Pancreas (tissue), 10 donors: ENCODE measurements around the gene CELF1. TPM values are rescaled to one million over a fixed set of nuclear protein-coding genes. Genes with fewer than 3 reads are reported as not detected.
A peak's percentile ranks its signal among the peaks of the same experiment; 100 is the strongest.
"Not testable (repeated sequence)": the region's sequence is repeated elsewhere in the genome, so short reads cannot be mapped to it uniquely, and the experiment has no call there.

Experiments used
- ATAC-seq, 4 donors: fragments of 200-7000 bp; cut with Tn5 transposase; one replicate each; pipeline versions ENCODE4 v1.8.0 to v1.9.1; 2020; ENCODE audit warnings: mild to moderate bottlenecking in 4 of 4, moderate library complexity in 4 of 4
- DNase-seq, 6 donors: peaks; one replicate each; pipeline ENCODE4 v3.0.0-alpha.2; 2020
- FAIRE-seq: peaks from 2 replicates; lab custom pipeline; 2012; peaks lifted over from hg19 to GRCh38; lab: Jason Lieb, UNC
- H3K27ac ChIP-seq, 4 donors: fragments of 200-600 bp; sonication (generic); 1 replicate in 3 of 4; 2 replicates in 1 of 4; pipeline versions ENCODE4 v1.5.0 to v1.8.0; 2020
- H3K27me3 ChIP-seq, 4 donors: fragments of 200-600 bp; one replicate each; pipeline ENCODE4 v1.8.0; 2021
- H3K36me3 ChIP-seq, 3 donors: fragments of 200-600 bp; sonication (generic) in 1 of 3; one replicate each; pipeline versions ENCODE4 v1.5.0 to v1.8.0; 2020 to 2021
- H3K4me1 ChIP-seq, 3 donors: fragments of 200-600 bp; one replicate each; pipeline ENCODE4 v1.8.0; 2021
- H3K4me3 ChIP-seq, 4 donors: fragments of 200-600 bp; sonication (generic) in 2 of 4; one replicate each; pipeline versions ENCODE4 v1.5.0 to v1.8.0; 2020 to 2021
- H3K9me3 ChIP-seq, 4 donors: fragments of 200-600 bp; one replicate each; pipeline ENCODE4 v1.8.0; 2021
- CTCF ChIP-seq, 4 donors: fragments of 200-600 bp; sonication (generic) in 3 of 4; IDR thresholded peaks; one replicate each; pipeline versions ENCODE4 v1.5.0 to v1.8.0; 2021; ENCODE audit warnings: antibody characterized with exemption in 4 of 4
- WGBS, 2 donors: extraction: QIAGEN DNeasy Blood & Tissue Kit; methylation state at CpG; one replicate each; pipeline ENCODE4 v1.1.7; 2013; 5-methylcytosine and 5-hydroxymethylcytosine counted together
- intact Hi-C, 3 donors: fragments of 100-400 bp; cut with DNase I; formaldehyde crosslinking; loops; one replicate each; pipeline versions ENCODE4 v1.11.1 to v1.14.2; 2022
- polyA plus RNA-seq, 2 donors: library from polyadenylated mRNA; stranded (reverse); fragments of 200-250 nt; gene quantifications; one replicate each; pipeline ENCODE4 v1.2.3, GENCODE V29; 2013
- total RNA-seq, 6 donors: library from RNA; stranded (reverse); fragmentation: NEBNext Ultra II Directional in 4 of 6; extraction: Animal tissue kit (Norgen Biotek cat#: 25700) in 4 of 6; gene quantifications; one replicate each; pipeline versions ENCODE4 v1.2.1 to v1.2.4, GENCODE V29; 2021 to 2023
- donor health status: healthy with polysubstance abuse.
- donor health status: DM: no; HTN: no; CAD: no; lungs with moderate emphysema.
- donor health status: DM: no; HTN: no; CAD: no.
- donor health status: control.
- donor health status: control.
- donor health status: Bipolar disorder and iron deficiency.
- donor health status: DM: yes; HTN: yes; CAD: no.
- donor health status: DM: no; HTN: no; CAD: no.
- donor health status: DM: no; HTN: no; CAD: no.
- donor health status: DM: yes; HTN: yes; CAD: no.

Gene CELF1
- total and polyA plus RNA-seq, 8 donors = 20.0 to 56.3 (median 35.9) TPM

GRCh38 chr11:47550288-47551047, 2.5 kb downstream of the CELF1 start:
- H3K36me3 ChIP-seq = no peaks in the 10 kb centered on the region
- peaks cover 17 to 30% (median 23%) of the 10 kb centered on the region in 3 donors for H3K4me1 ChIP-seq
- H3K4me3 ChIP-seq = peak overlapping the region in 1 of 4 donors; percentile 99
- DNase-seq = no peak
- H3K9me3 ChIP-seq = no peaks in the 10 kb centered on the region
- 67 to 73% methylated on average over 10 of the region's 10 CpGs for WGBS, 2 donors
- FAIRE-seq = no peak
- no peak for TF ChIP-seq CTCF (IDR thresholded peaks at IDR 0.05)
- no peak for ATAC-seq
- intact Hi-C loops = no loop called here
- no peaks in the 10 kb centered on the region for H3K27me3 ChIP-seq
- peak overlapping the region in 2 of 4 donors; percentile 7 to 84 for H3K27ac ChIP-seq

GRCh38 chr11:47546274-47546673, 6.7 kb downstream of the CELF1 start:
- H3K4me3 ChIP-seq, FAIRE-seq: not testable (repeated sequence)
- 95 to 99% methylated on average over 7 of the region's 7 CpGs for WGBS, 2 donors

GRCh38 chr11:47545298-47545697, 7.6 kb downstream of the CELF1 start:
- Histone ChIP-seq H3K9me3 (no peaks in the 10 kb centered on the region), H3K27ac (no peak overlapping the region), H3K4me1 (peaks cover 9 to 20% (median 10%) of the 10 kb centered on the region in 3 donors), H3K36me3 (no peaks in the 10 kb centered on the region), H3K27me3 (no peaks in the 10 kb centered on the region), H3K4me3 (no peak overlapping the region)
- TF ChIP-seq CTCF (IDR thresholded peaks at IDR 0.05) = no peak
- no peak for ATAC-seq
- 95 to 99% methylated on average over 6 of the region's 6 CpGs for WGBS, 2 donors
- FAIRE-seq = no peak
- intact Hi-C loops = no loop called here
- no peak for DNase-seq

More at GRCh38 chr11:47546274-47546673, 6.7 kb downstream of the CELF1 start:
- intact Hi-C loops, H3K27me3 ChIP-seq, DNase-seq, H3K27ac ChIP-seq, ATAC-seq, H3K36me3 ChIP-seq, H3K9me3 ChIP-seq: not testable (repeated sequence)
- peaks cover 11 to 20% (median 18%) of the 10 kb centered on the region in 3 donors for H3K4me1 ChIP-seq

- TF ChIP-seq CTCF (IDR thresholded peaks at IDR 0.05) = no peak
- FAIRE-seq = no peak
Observed at GRCh38 chr11:47541070-47541469, 11.9 kb downstream of the CELF1 start.

GRCh38 chr11:47539681-47540039, 13.3 kb downstream of the CELF1 start:
- Histone ChIP-seq H3K9me3 (no peaks in the 10 kb centered on the region), H3K4me3 (no peak overlapping the region), H3K36me3 (no peaks in the 10 kb centered on the region), H3K27me3 (no peaks in the 10 kb centered on the region), H3K27ac (peak overlapping the region in 1 of 4 donors; percentile 29), H3K4me1 (peaks cover 17 to 30% (median 22%) of the 10 kb centered on the region in 3 donors)
- peak in 2 of 6 donors; percentile 26 to 31 for DNase-seq
- peak; percentile 67 to 86 (median 76) for ATAC-seq
- no peak for FAIRE-seq
- WGBS, 2 donors = 6 to 13% methylated on average over 2 of the region's 2 CpGs
- intact Hi-C loops = no loop called here
- TF ChIP-seq CTCF (IDR thresholded peaks at IDR 0.05) = no peak

More at GRCh38 chr11:47541070-47541469, 11.9 kb downstream of the CELF1 start:
- Histone ChIP-seq H3K9me3 (no peaks in the 10 kb centered on the region), H3K36me3 (no peaks in the 10 kb centered on the region), H3K27me3 (no peaks in the 10 kb centered on the region), H3K4me3 (no peak overlapping the region), H3K27ac (no peak overlapping the region), H3K4me1 (peaks cover 17 to 30% (median 22%) of the 10 kb centered on the region in 3 donors)
- ATAC-seq (peak in 1 of 4 donors; percentile 28), DNase-seq (no peak)
- WGBS, 2 donors = 91 to 96% methylated on average over 2 of the region's 2 CpGs
- intact Hi-C loops = no loop called here
